ENCODE results near the gene PLEKHA8.

The PLEKHA8 gene

DNA sequence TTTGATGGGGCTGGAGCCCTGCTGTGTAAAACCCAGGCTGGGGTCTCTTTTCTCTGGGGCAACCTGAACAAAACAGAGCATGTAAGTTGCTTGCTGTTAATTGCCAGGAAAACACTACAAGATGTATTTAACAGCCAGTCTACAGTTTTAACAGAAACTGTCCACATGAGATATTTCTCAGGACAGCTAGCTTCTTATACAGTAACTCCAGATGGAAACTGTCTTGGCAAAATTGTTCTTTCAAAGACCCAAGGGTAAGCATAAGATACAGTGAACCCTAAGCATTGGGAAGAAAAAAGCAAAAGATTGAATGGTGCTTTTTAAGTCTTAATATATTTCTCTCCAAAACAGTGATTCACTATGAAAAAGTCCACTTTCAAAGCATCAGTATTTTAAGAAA lies 9.8 kb upstream of the PLEKHA8 start:
- TF ChIP-seq, protein P1, sequence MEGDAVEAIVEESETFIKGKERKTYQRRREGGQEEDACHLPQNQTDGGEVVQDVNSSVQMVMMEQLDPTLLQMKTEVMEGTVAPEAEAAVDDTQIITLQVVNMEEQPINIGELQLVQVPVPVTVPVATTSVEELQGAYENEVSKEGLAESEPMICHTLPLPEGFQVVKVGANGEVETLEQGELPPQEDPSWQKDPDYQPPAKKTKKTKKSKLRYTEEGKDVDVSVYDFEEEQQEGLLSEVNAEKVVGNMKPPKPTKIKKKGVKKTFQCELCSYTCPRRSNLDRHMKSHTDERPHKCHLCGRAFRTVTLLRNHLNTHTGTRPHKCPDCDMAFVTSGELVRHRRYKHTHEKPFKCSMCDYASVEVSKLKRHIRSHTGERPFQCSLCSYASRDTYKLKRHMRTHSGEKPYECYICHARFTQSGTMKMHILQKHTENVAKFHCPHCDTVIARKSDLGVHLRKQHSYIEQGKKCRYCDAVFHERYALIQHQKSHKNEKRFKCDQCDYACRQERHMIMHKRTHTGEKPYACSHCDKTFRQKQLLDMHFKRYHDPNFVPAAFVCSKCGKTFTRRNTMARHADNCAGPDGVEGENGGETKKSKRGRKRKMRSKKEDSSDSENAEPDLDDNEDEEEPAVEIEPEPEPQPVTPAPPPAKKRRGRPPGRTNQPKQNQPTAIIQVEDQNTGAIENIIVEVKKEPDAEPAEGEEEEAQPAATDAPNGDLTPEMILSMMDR (IDR thresholded peaks at IDR 0.05) = no peak
- no peaks in the 10 kb centered on the region for H3K9me3 Mint-ChIP-seq
- peaks cover under 1% of the 10 kb centered on the region for H3K4me1 Mint-ChIP-seq
- peaks cover 47% of the 10 kb centered on the region for H3K36me3 Mint-ChIP-seq (ENCODE audit: low read depth)
- H3K27me3 Mint-ChIP-seq (ENCODE audit: low read depth, poor library complexity) = no peaks in the 10 kb centered on the region
- DNase-seq = no peak
- H3K4me3 Mint-ChIP-seq = no peak overlapping the region
- H3K27ac Mint-ChIP-seq = no peak overlapping the region

DNA sequence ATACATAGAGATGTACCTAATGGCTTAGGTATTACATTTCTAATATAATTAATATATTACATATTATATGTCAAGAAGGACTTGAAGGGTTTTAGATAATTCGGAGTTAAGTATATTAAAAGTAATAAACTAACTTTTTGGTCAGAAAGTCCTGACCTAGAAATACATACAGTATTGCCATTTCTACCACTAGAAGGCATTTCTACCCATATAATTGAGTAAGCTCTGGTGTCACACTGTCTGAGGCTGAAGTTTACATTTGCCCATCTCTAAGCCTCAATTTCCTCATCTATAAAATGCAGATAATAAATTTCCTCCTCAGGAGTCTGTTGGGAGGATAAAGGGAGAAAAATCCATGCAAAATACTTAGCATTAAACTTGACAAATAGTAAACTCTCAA lies 8.8 kb upstream of the PLEKHA8 start:
- Mint-ChIP-seq H3K9me3 (no peaks in the 10 kb centered on the region), H3K27ac (no peak overlapping the region), H3K4me1 (peaks cover 6% of the 10 kb centered on the region), H3K36me3 (ENCODE audit: low read depth) (peaks cover 48% of the 10 kb centered on the region), H3K4me3 (no peak overlapping the region), H3K27me3 (ENCODE audit: low read depth, poor library complexity) (no peaks in the 10 kb centered on the region)
- TF ChIP-seq, protein P1 (IDR thresholded peaks at IDR 0.05) = no peak
- no peak for DNase-seq

DNA sequence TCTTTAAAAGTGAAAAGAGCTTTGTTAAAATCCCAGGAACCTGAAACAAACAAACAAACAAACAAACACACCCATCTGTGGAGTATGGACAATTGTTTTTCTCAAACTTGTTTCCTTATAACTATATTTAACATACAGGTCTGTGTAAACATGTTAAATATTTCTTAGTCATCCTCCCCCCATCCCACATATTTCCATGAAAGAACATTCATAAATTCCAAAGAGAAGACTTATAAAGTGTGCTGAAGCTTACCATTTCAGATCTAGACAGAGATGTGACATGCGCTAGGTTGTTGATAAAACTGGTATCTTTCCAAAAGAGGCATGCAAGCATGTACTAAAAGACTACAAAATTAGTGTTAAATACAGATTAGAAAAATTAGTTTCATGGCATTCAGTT lies 8.3 kb upstream of the PLEKHA8 start:
- Mint-ChIP-seq H3K27me3 (ENCODE audit: low read depth, poor library complexity) (no peaks in the 10 kb centered on the region), H3K4me3 (no peak overlapping the region)
- no peak for DNase-seq

DNA sequence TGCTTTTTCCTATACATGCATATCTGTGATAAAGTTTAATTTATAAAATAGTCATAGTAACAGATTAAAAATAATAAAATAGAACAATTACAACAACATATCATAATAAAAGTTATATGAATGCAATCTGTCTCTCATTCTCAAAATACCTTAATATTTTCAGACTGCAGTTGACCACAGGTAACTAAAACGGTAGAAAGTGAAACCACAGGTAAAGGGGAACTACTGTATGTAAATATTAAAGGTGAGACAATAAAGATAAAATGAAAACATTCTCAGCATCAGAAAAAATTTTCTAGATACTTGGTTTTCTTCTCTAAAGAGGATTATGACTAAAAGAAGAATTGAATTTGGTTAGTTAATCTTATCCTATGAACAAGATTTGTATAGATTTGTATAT lies 7.7 kb upstream of the PLEKHA8 start:
- no peak overlapping the region for H3K27ac Mint-ChIP-seq

More for the DNA sequence above, 8.3 kb upstream of the PLEKHA8 start:
- TF ChIP-seq, protein P1 (IDR thresholded peaks at IDR 0.05) = no peak
- Mint-ChIP-seq H3K9me3 (no peaks in the 10 kb centered on the region), H3K27ac (peak overlapping the region; percentile 90), H3K4me1 (peaks cover 11% of the 10 kb centered on the region), H3K36me3 (ENCODE audit: low read depth) (peaks cover 43% of the 10 kb centered on the region)

DNA sequence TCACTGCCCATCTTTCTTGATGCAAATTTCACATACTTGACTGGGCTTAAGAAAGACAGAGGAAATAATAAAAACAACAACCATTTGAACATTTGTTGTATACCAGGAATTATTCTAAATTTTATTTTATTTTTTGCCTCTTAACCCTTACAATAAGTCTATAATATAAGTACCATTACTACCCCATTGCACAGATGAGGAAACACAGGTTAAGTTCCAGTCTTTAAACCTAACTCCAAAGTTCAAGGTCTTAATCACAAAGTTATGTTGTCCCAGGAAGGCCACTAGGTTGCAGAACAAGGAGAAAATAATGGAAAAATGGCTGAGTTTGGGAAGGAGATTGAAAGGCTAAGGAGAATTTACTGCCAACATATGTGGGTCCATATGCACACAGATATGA lies 5.2 kb upstream of the PLEKHA8 start:
- no peak overlapping the region for H3K27ac Mint-ChIP-seq
- H3K9me3 Mint-ChIP-seq = no peaks in the 10 kb centered on the region
- TF ChIP-seq, protein P1 (IDR thresholded peaks at IDR 0.05) = no peak
- H3K36me3 Mint-ChIP-seq (ENCODE audit: low read depth) = peaks cover 26% of the 10 kb centered on the region
- no peak overlapping the region for H3K4me3 Mint-ChIP-seq
- H3K4me1 Mint-ChIP-seq = peaks cover 39% of the 10 kb centered on the region
- no peaks in the 10 kb centered on the region for H3K27me3 Mint-ChIP-seq (ENCODE audit: low read depth, poor library complexity)
- DNase-seq = no peak

More for the DNA sequence above, 7.7 kb upstream of the PLEKHA8 start:
- H3K36me3 Mint-ChIP-seq (ENCODE audit: low read depth) = peaks cover 43% of the 10 kb centered on the region
- H3K27me3 Mint-ChIP-seq (ENCODE audit: low read depth, poor library complexity) = no peaks in the 10 kb centered on the region
- H3K4me3 Mint-ChIP-seq = no peak overlapping the region
- no peaks in the 10 kb centered on the region for H3K9me3 Mint-ChIP-seq
- DNase-seq = no peak
- peaks cover 17% of the 10 kb centered on the region for H3K4me1 Mint-ChIP-seq
- TF ChIP-seq, protein P1 (IDR thresholded peaks at IDR 0.05) = no peak

DNA sequence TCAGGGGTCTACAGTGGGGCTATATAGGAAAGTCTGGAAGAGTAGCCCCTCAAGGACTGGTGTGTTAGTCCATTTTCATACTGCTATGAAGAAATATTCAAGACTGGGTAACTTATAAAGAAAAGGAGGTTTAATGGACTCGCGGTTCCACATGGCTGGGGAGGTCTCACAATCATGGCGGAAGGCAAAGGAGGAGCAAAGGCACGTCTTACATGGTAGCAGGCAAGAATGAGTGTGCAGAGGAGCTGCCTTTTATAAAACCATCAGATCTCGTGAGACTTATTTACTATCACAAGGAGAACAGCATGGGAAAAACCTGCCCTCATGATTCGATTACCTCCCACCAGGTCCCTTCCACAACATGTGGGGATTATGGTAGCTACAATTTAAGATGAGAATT lies 4.7 kb upstream of the PLEKHA8 start:
- Mint-ChIP-seq H3K9me3 (no peaks in the 10 kb centered on the region), H3K27me3 (ENCODE audit: low read depth, poor library complexity) (no peaks in the 10 kb centered on the region), H3K27ac (no peak overlapping the region), H3K4me3 (peak overlapping the region; percentile 26), H3K36me3 (ENCODE audit: low read depth) (peaks cover 22% of the 10 kb centered on the region), H3K4me1 (peaks cover 39% of the 10 kb centered on the region)
- TF ChIP-seq, protein P1 (IDR thresholded peaks at IDR 0.05) = no peak
- no peak for DNase-seq

Measured in nephron progenitor cell (in vitro differentiated cells).